Epithelial cell of esophagus (primary cell): Measurements from ENCODE around the gene HECTD2.
"Not testable (repeated sequence)": the region's sequence is repeated elsewhere in the genome, so short reads cannot be mapped to it uniquely, and the experiment has no call there.

Experiments used
- DNase-seq: peaks from one replicate; pipeline ENCODE4 v3.0.0; 2010; ENCODE audit warnings: low read depth
- H3K4me3 ChIP-seq: 2 replicates; pipeline ENCODE4 v1.5.1; 2011; ENCODE audit warnings: mild to moderate bottlenecking, low read length, control low read depth
- CTCF ChIP-seq: IDR thresholded peaks from 2 replicates; pipeline ENCODE4 v1.5.1; 2011; ENCODE audit warnings: low read depth, mild to moderate bottlenecking, low read length, control low read depth, inconsistent platforms; ENCODE audit not compliant: insufficient read depth; ENCODE audit errors: missing control alignments

HECTD2 gene

DNA sequence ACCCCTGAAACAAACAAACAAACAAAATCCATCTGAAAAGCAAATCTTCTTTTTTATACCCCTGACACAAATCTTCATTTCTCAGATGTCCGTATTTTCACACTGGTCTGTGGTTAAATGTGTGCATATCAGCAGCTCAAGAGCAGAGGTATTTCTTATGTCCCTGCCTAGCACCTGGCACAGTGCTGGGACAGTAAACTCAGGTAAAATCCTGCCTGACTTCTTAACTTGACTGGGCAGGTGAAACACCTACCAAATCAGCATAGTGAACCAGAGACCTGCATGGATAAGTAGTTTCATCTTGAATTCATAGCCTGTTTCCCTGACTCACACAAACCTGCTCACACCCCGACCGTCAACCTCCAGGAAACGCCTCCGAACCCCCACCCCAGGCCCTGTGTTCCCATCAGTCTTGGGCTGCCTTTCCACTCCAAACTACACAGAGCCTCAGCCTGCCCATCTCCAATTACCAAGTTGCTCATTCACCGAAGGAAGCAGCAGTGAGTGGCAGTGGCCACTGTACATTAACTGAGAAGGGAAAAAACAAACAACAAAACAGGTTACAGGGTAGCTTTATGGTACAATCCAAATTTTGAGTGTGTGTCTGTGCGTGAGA is 109.9 kb downstream of the HECTD2 start:
- no peak for TF ChIP-seq CTCF
- no peak overlapping the region for H3K4me3 ChIP-seq
- DNase-seq, result peak; percentile 52

DNA sequence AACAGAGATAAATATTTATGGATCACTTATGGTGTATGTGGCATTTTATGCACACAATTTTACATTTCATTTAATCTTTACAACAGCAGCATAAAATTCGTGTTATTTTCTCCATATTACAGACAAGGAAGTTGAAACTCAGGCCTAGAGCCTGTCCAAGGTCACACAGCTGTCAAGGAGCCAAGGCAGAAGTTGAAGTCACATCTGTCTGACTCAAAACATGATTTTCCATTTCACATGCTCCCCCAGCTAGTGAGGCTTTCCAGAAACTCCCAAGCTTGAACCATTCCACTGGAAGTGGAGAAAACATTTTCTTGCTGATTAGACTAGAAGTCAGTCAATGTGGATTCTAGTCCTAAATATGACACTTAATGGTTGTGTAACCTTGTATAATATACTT is 110.5 kb downstream of the HECTD2 start:
- DNase-seq, result peak; percentile 25
- no peak overlapping the region for H3K4me3 ChIP-seq
- no peak for TF ChIP-seq CTCF

DNA sequence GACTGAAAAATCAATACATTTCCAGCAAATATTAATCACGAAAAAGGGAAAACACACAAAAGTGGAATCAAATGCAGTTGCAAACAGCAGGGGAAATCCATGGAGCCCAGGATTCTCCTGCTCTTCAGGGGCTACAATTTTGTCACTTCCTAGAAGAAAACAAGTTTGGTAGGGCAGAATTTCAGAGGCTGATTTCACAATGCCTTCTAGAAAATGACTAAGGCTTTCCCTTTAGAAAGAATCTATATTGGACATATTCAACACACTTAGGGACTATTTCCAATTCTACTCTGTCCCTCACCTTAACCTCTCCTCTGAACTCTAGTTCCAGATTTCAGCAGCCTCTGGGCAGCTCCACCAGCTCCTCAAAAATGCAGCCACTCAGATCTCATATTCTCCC is 111.3 kb downstream of the HECTD2 start:
- H3K4me3 ChIP-seq, result no peak overlapping the region
- no peak for TF ChIP-seq CTCF
- DNase-seq, result peak; percentile 66

GRCh38 chr10:91525896-91526712 is 116.0 kb downstream of the HECTD2 start:
- TF ChIP-seq CTCF, result no peak
- DNase-seq, result no peak
- H3K4me3 ChIP-seq, result no peak overlapping the region

GRCh38 chr10:91528080-91528479 is 117.9 kb downstream of the HECTD2 start:
- TF ChIP-seq CTCF, result no peak
- no peak for DNase-seq
- no peak overlapping the region for H3K4me3 ChIP-seq

DNA sequence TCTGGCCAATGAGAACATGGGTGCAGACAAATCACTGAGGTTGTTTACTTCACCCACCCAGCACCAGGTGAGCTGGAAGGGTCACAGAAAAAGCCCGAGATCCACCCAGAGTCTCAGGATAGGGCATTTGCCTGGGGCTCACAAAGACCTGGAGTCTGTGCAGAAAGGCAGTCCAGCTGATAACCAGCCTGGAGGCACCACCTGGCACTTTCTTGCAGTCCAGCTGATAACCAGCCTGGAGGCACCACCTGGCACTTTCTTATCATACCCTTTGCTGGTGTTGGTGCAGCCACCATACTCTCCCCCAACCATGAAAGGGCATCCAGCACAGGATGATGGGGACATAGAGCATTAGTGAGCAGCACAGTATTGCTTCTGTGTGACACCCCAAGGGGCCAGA is 118.6 kb downstream of the HECTD2 start:
- H3K4me3 ChIP-seq, result no peak overlapping the region
- DNase-seq, result no peak
- TF ChIP-seq CTCF, result no peak

GRCh38 chr10:91534789-91535188 is 124.6 kb downstream of the HECTD2 start:
- not testable (repeated sequence) for DNase-seq, H3K4me3 ChIP-seq
